GM12864 (cell line): ENCODE results near the gene PIP5K1B.
A peak's percentile ranks its signal among the peaks of the same experiment; 100 is the strongest.
"Not testable (repeated sequence)": the region's sequence is repeated elsewhere in the genome, so short reads cannot be mapped to it uniquely, and the experiment has no call there.

Experiments used
- DNase-seq: peaks from one replicate; pipeline ENCODE4 v3.0.0-alpha.2; 2011; ENCODE audit warnings: low read depth
- H3K4me3 ChIP-seq: 2 replicates; pipeline ENCODE4 v1.5.1; 2011; ENCODE audit warnings: mild to moderate bottlenecking, low read depth, low read length, control low read depth
- CTCF ChIP-seq: IDR thresholded peaks from 2 replicates; pipeline ENCODE4 v1.5.1; 2011; ENCODE audit warnings: low read depth, mild to moderate bottlenecking, moderate library complexity, low read length, control low read depth, inconsistent platforms; ENCODE audit errors: missing control alignments

PIP5K1B gene

GRCh38 chr9:69036799-69037198, 331.8 kb downstream of the PIP5K1B start:
- peak overlapping the region; percentile 68 for H3K4me3 ChIP-seq
- no peak for TF ChIP-seq CTCF
- DNase-seq: no peak

GRCh38 chr9:69040646-69041045, 335.6 kb downstream of the PIP5K1B start:
- DNase-seq: no peak
- no peak for TF ChIP-seq CTCF
- H3K4me3 ChIP-seq: no peak overlapping the region

GRCh38 chr9:69044240-69045219, 339.5 kb downstream of the PIP5K1B start:
- no peak overlapping the region for H3K4me3 ChIP-seq
- no peak for TF ChIP-seq CTCF
- DNase-seq: no peak

- H3K4me3 ChIP-seq: no peak overlapping the region
- no peak for TF ChIP-seq CTCF
- DNase-seq: no peak
These were observed 340.8 kb downstream of the PIP5K1B start for GRCh38 chr9:69045821-69046220.

GRCh38 chr9:69046723-69047122, 341.7 kb downstream of the PIP5K1B start:
- no peak for TF ChIP-seq CTCF
- no peak for DNase-seq
- no peak overlapping the region for H3K4me3 ChIP-seq

GRCh38 chr9:69047371-69047770, 342.3 kb downstream of the PIP5K1B start:
- H3K4me3 ChIP-seq: no peak overlapping the region
- no peak for TF ChIP-seq CTCF
- no peak for DNase-seq

- no peak for DNase-seq
- H3K4me3 ChIP-seq: no peak overlapping the region
- TF ChIP-seq CTCF: no peak
These were observed 344.1 kb downstream of the PIP5K1B start for GRCh38 chr9:69049094-69049493.

- H3K4me3 ChIP-seq, DNase-seq: not testable (repeated sequence)
These were observed 345.9 kb downstream of the PIP5K1B start for GRCh38 chr9:69050936-69051335.
